ENCODE measurements around the gene GRIP1. TPM values are rescaled to one million over a fixed set of nuclear protein-coding genes. Genes with fewer than 3 reads are reported as not detected.
"Not testable (repeated sequence)": the region's sequence is repeated elsewhere in the genome, so short reads cannot be mapped to it uniquely, and the experiment has no call there.

Gene GRIP1
- total RNA-seq, 2 donors from 2014 or later: 5.2 to 19.5 TPM

- no peaks in the 10 kb centered on the region for H3K36me3 ChIP-seq
- no peaks in the 10 kb centered on the region for H3K9me3 ChIP-seq
- no peak overlapping the region for H3K27ac ChIP-seq
- DNase-seq (ENCODE audit: low spot score): no peak
- H3K27me3 ChIP-seq (replicated peaks; ENCODE audit: insufficient read depth): no peaks in the 10 kb centered on the region
- H3K4me1 ChIP-seq (replicated peaks): no peaks in the 10 kb centered on the region
- no peak overlapping the region for H3K4me3 ChIP-seq
- intact Hi-C loops (cut with DNase I): no loop called here
- TF ChIP-seq, protein P1, sequence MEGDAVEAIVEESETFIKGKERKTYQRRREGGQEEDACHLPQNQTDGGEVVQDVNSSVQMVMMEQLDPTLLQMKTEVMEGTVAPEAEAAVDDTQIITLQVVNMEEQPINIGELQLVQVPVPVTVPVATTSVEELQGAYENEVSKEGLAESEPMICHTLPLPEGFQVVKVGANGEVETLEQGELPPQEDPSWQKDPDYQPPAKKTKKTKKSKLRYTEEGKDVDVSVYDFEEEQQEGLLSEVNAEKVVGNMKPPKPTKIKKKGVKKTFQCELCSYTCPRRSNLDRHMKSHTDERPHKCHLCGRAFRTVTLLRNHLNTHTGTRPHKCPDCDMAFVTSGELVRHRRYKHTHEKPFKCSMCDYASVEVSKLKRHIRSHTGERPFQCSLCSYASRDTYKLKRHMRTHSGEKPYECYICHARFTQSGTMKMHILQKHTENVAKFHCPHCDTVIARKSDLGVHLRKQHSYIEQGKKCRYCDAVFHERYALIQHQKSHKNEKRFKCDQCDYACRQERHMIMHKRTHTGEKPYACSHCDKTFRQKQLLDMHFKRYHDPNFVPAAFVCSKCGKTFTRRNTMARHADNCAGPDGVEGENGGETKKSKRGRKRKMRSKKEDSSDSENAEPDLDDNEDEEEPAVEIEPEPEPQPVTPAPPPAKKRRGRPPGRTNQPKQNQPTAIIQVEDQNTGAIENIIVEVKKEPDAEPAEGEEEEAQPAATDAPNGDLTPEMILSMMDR (IDR thresholded peaks at IDR 0.05): no peak
- TF ChIP-seq POLR2AphosphoS5 (IDR thresholded peaks at IDR 0.05): no peak
- TF ChIP-seq POLR2A (IDR thresholded peaks at IDR 0.05): no peak
Measured at GRCh38 chr12:66314278-66314677, 364.6 kb downstream of the GRIP1 start.

DNA sequence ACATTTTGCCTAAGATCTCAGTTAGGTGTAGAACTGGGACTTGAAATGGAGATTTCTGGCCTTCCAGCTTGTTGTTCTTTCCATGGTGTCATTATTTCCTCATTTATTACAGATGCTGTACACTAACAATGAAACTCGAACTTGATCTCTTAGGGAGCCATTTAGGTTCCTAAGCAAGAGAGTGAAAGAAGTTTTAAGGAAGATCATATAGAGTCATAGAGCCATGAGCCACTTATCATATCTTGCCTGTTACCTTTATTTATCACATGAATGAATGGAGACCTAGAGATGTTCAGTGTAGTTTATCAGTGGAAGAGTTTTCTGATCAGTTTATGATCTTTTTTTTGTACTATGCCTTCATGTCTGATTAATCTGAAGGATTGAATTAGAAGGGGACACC, 366.7 kb downstream of the GRIP1 start:
- H3K27ac ChIP-seq: no peak overlapping the region
- no peaks in the 10 kb centered on the region for H3K4me1 ChIP-seq (replicated peaks)
- no peaks in the 10 kb centered on the region for H3K27me3 ChIP-seq (replicated peaks; ENCODE audit: insufficient read depth)
- no peak overlapping the region for H3K4me3 ChIP-seq
- TF ChIP-seq POLR2AphosphoS5 (IDR thresholded peaks at IDR 0.05): no peak
- TF ChIP-seq, protein P1 (IDR thresholded peaks at IDR 0.05): no peak
- no peak for TF ChIP-seq POLR2A (IDR thresholded peaks at IDR 0.05)
- 73% methylated on average over 1 of the region's 1 CpG for WGBS
- intact Hi-C loops (cut with DNase I): no loop called here
- DNase-seq (ENCODE audit: low spot score): no peak
- no peaks in the 10 kb centered on the region for H3K9me3 ChIP-seq
- H3K36me3 ChIP-seq: no peaks in the 10 kb centered on the region

DNA sequence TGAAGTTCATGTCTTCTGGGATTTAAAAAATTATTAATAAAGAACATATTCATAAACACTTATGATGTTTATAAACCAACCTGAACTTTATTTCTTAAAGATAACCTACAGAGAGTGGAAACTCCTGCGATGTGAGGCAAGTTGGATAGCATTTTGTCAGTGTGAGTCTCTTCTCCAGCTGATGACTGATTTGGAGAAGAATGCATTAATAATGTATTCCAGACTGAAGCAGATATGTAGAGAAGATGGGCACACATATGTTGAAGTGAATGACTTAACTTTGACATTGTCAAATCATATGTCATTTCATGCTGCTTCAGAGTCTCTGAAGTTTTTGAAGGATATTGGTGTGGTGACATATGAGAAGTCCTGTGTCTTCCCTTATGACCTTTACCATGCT, 369.3 kb downstream of the GRIP1 start:
- H3K36me3 ChIP-seq: no peaks in the 10 kb centered on the region
- DNase-seq (ENCODE audit: low spot score): no peak
- TF ChIP-seq, protein P1 (IDR thresholded peaks at IDR 0.05): no peak
- TF ChIP-seq POLR2A (IDR thresholded peaks at IDR 0.05): no peak
- TF ChIP-seq POLR2AphosphoS5 (IDR thresholded peaks at IDR 0.05): no peak
- no peaks in the 10 kb centered on the region for H3K27me3 ChIP-seq (replicated peaks; ENCODE audit: insufficient read depth)
- no peak overlapping the region for H3K4me3 ChIP-seq
- H3K27ac ChIP-seq: no peak overlapping the region
- 100% methylated on average over 1 of the region's 1 CpG for WGBS
- H3K4me1 ChIP-seq (replicated peaks): no peaks in the 10 kb centered on the region
- intact Hi-C loops (cut with DNase I): loop anchor here (10.0 kb wide), 1 partner anchor 165 kb away; no protein-coding TSS in a partner anchor
- no peaks in the 10 kb centered on the region for H3K9me3 ChIP-seq

GRCh38 chr12:66304296-66304900, 374.5 kb downstream of the GRIP1 start:
- 57% methylated on average over 6 of the region's 6 CpGs for WGBS
- Histone ChIP-seq H3K27ac (no peak overlapping the region), H3K36me3 (no peaks in the 10 kb centered on the region)

DNA sequence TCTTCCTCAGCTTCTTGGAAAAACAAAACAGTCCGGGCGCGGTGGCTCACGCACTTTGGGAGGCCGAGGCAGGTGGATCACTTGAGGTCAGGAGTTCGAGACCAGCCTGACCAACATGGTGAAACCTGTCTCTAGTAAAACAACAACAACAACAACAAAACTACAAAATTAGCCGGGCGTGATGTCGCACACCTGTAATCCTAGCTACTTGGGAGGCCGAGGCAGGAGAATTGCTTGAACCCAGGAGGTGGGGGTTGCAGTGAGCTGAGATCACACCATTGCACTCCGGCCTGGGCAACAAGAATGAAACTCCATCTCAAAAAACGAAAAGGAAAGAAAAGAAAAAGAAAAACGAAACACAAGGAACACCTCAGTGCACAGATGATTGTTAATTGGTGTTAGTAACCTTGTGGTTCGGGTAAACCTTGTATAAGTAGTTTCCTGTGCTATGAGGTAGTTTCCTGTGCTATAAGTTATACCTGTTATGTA, 375.5 kb downstream of the GRIP1 start:
- WGBS: 71% methylated on average over 14 of the region's 14 CpGs
- not testable (repeated sequence) for H3K27me3 ChIP-seq (replicated peaks; ENCODE audit: insufficient read depth); H3K36me3 ChIP-seq; H3K4me1 ChIP-seq (replicated peaks); H3K9me3 ChIP-seq; DNase-seq (ENCODE audit: low spot score); H3K27ac ChIP-seq
- peak overlapping the region; percentile 57 to 68 for H3K4me3 ChIP-seq
- intact Hi-C loops (cut with DNase I): loop anchor here (10.0 kb wide), 1 partner anchor 159 kb away; no protein-coding TSS in a partner anchor

More at GRCh38 chr12:66304296-66304900, 374.5 kb downstream of the GRIP1 start:
- no peak for DNase-seq (ENCODE audit: low spot score)
- Histone ChIP-seq H3K9me3 (no peaks in the 10 kb centered on the region), H3K4me1 (replicated peaks) (no peaks in the 10 kb centered on the region), H3K4me3 (no peak overlapping the region), H3K27me3 (replicated peaks; ENCODE audit: insufficient read depth) (no peaks in the 10 kb centered on the region)
- intact Hi-C loops (cut with DNase I): loop anchor here (10.0 kb wide), 1 partner anchor 160 kb away; no protein-coding TSS in a partner anchor
- TF ChIP-seq, protein P1 (IDR thresholded peaks at IDR 0.05): no peak
- no peak for TF ChIP-seq POLR2A (IDR thresholded peaks at IDR 0.05)
- no peak for TF ChIP-seq POLR2AphosphoS5 (IDR thresholded peaks at IDR 0.05)

All from prostate gland (tissue), 2 donors.